Ishikawa (cell line): ENCODE measurements around the gene PLA2G4D.

ENCODE experiments used
- CEBPB ChIP-seq: IDR thresholded peaks from 2 replicates; pipeline ENCODE4 v1.6.1; 2012
- CREB1 ChIP-seq: IDR thresholded peaks from 2 replicates; pipeline ENCODE4 v1.6.1; 2012; ENCODE audit warnings: low read depth
- EGR1 ChIP-seq: IDR thresholded peaks from 2 replicates; pipeline ENCODE4 v1.6.1; 2012
- EP300 ChIP-seq: IDR thresholded peaks from 2 replicates; pipeline ENCODE4 v1.6.1; 2012; ENCODE audit warnings: borderline replicate concordance
- FOXM1 ChIP-seq: IDR thresholded peaks from 2 replicates; pipeline ENCODE4 v1.6.1; 2012; ENCODE audit warnings: low read depth, borderline replicate concordance
- MAX ChIP-seq: IDR thresholded peaks from 2 replicates; pipeline ENCODE4 v1.6.1; 2012
- NFIC ChIP-seq: IDR thresholded peaks from 2 replicates; pipeline ENCODE4 v1.6.1; 2012
- RAD21 ChIP-seq: IDR thresholded peaks from 2 replicates; pipeline ENCODE4 v1.6.1; 2012; ENCODE audit warnings: low read depth
- REST ChIP-seq: IDR thresholded peaks from 2 replicates; pipeline ENCODE4 v1.6.1; 2012; ENCODE audit warnings: low read depth, mild to moderate bottlenecking
- TAF1 ChIP-seq: IDR thresholded peaks from 2 replicates; pipeline ENCODE4 v1.6.1; 2012; ENCODE audit warnings: low read depth, mild to moderate bottlenecking
- TCF12 ChIP-seq: IDR thresholded peaks from 2 replicates; pipeline ENCODE4 v1.6.1; 2012; ENCODE audit warnings: low read depth
- TEAD4 ChIP-seq: IDR thresholded peaks from 2 replicates; pipeline ENCODE4 v1.6.1; 2012
- USF1 ChIP-seq: IDR thresholded peaks from 2 replicates; pipeline ENCODE4 v1.6.1; 2012
- YY1 ChIP-seq: IDR thresholded peaks from 2 replicates; pipeline ENCODE4 v1.6.1; 2012; ENCODE audit warnings: low read depth
- ZBTB7A ChIP-seq: IDR thresholded peaks from 2 replicates; pipeline ENCODE4 v1.6.1; 2012; ENCODE audit warnings: low read depth

PLA2G4D gene

GRCh38 chr15:42140383-42141070 is 46.2 kb upstream of the PLA2G4D start:
- no peak for TF ChIP-seq TCF12
- no peak for TF ChIP-seq USF1
- no peak for TF ChIP-seq EGR1
- no peak for TF ChIP-seq TEAD4
- no peak for TF ChIP-seq REST
- no peak for TF ChIP-seq CEBPB
- TF ChIP-seq TAF1, result no peak
- TF ChIP-seq NFIC, result no peak
- TF ChIP-seq MAX, result no peak
- no peak for TF ChIP-seq ZBTB7A
- TF ChIP-seq EP300, result no peak
- no peak for TF ChIP-seq FOXM1

- no peak for TF ChIP-seq FOXM1
Measured at GRCh38 chr15:42139596-42139995, 45.2 kb upstream of the PLA2G4D start.

GRCh38 chr15:42138968-42139386 is 44.6 kb upstream of the PLA2G4D start:
- TF ChIP-seq TEAD4, result no peak
- no peak for TF ChIP-seq FOXM1
- no peak for TF ChIP-seq MAX
- TF ChIP-seq CEBPB, result no peak
- TF ChIP-seq REST, result no peak

GRCh38 chr15:42138411-42138810 is 44.0 kb upstream of the PLA2G4D start:
- TF ChIP-seq MAX, result no peak
- no peak for TF ChIP-seq RAD21
- no peak for TF ChIP-seq USF1
- no peak for TF ChIP-seq YY1
- no peak for TF ChIP-seq REST
- no peak for TF ChIP-seq EP300
- no peak for TF ChIP-seq CEBPB
- TF ChIP-seq TEAD4, result no peak
- TF ChIP-seq EGR1, result no peak
- no peak for TF ChIP-seq FOXM1
- TF ChIP-seq ZBTB7A, result no peak
- no peak for TF ChIP-seq TAF1
- TF ChIP-seq TCF12, result no peak
- no peak for TF ChIP-seq NFIC

- TF ChIP-seq RAD21, result peak; percentile 77
- no peak for TF ChIP-seq ZBTB7A
- TF ChIP-seq CREB1, result no peak
- no peak for TF ChIP-seq EGR1
Measured at GRCh38 chr15:42137461-42138261, 43.3 kb upstream of the PLA2G4D start.
